A549 treated with AZD9567 at 1 μM for 4 hours (cell line): ENCODE measurements around the gene CCDC85B. TPM values are rescaled to one million over a fixed set of nuclear protein-coding genes. Genes with fewer than 3 reads are reported as not detected.

Source experiments
- total RNA-seq: library from RNA; stranded (reverse); fragments of 200-300 nt; extraction: Qiagen RNA extraction; gene quantifications from 5 replicates; pipeline ENCODE4 v1.2.3, GENCODE V29; 2022; ENCODE audit not compliant: insufficient read depth

The CCDC85B gene
- 28.3 to 53.4 TPM (median 46.1 TPM) in 5 replicates for total RNA-seq

GRCh38 chr11:65890324-65891218 is at the start of gene CCDC85B:
CCDC85B (plus strand) TSS chr11:65890673; CDS start chr11:65890784, 111 bp downstream.

GRCh38 chr11:65857853-65858680 is 32.4 kb upstream of the CCDC85B start, which contains the start of gene CFL1:
CFL1 (minus strand) TSS chr11:65858180; CDS start chr11:65858099, 81 bp downstream.

GRCh38 chr11:65860278-65861164 is 30.0 kb upstream of the CCDC85B start, which contains the start of gene MUS81:
MUS81 (plus strand) TSS chr11:65860433; CDS start chr11:65860754, 321 bp downstream.

GRCh38 chr11:65872586-65873317 is 17.7 kb upstream of the CCDC85B start, which contains the start of gene EFEMP2:
EFEMP2 (minus strand) TSS chr11:65872800; CDS start chr11:65872354, 446 bp downstream.

GRCh38 chr11:65879617-65880016 is 10.9 kb upstream of the CCDC85B start, which contains the start of gene CTSW:
CTSW (plus strand) TSS chr11:65879837; CDS start chr11:65879855, 18 bp downstream.

GRCh38 chr11:65888163-65888814 is 2.2 kb upstream of the CCDC85B start, which contains the start of gene FIBP:
FIBP (minus strand) TSS chr11:65888471; CDS start chr11:65888418, 53 bp downstream.

GRCh38 chr11:65900125-65900898 is 9.8 kb downstream of the CCDC85B start, which contains the start of gene FOSL1:
FOSL1 (minus strand) TSS chr11:65900388; CDS start chr11:65900339, 49 bp downstream.

GRCh38 chr11:65918211-65919140 is 28.0 kb downstream of the CCDC85B start, which contains the start of gene C11orf68:
C11orf68 (minus strand) TSS chr11:65919062; CDS start chr11:65919031, 31 bp downstream.

GRCh38 chr11:65919141-65919572 is 28.7 kb downstream of the CCDC85B start, which contains the start of gene DRAP1:
DRAP1 (plus strand) TSS chr11:65919426; CDS start chr11:65919502, 76 bp downstream.

Other genes starting within 250 kb of the CCDC85B start
- gene RELA, start 227.8 kb upstream of the CCDC85B start, total RNA-seq, result 52.1 to 79.3 TPM (median 74.8 TPM) in 5 replicates
- gene KAT5, start 178.4 kb upstream of the CCDC85B start, total RNA-seq, result 31.3 to 46.9 TPM (median 45.7 TPM) in 5 replicates
- gene RNASEH2C, start 169.9 kb upstream of the CCDC85B start, total RNA-seq, result 26.8 to 55.4 TPM (median 52.8 TPM) in 5 replicates
- 6.6 to 12.9 TPM (median 11.5 TPM) in 5 replicates for gene AP5B1, start 109.7 kb upstream of the CCDC85B start, total RNA-seq
- gene OVOL1, start 103.6 kb upstream of the CCDC85B start, total RNA-seq, result 0.05 to 0.09 TPM (median 0.09 TPM) in 4 of 5 replicates, not detected in the other
- 0.08 to 0.10 TPM (median 0.10 TPM) in 3 of 5 replicates, not detected in the others for gene SNX32, start 56.7 kb upstream of the CCDC85B start, total RNA-seq
- gene CFL1, start 32.5 kb upstream of the CCDC85B start, total RNA-seq, result 2,195 to 2,429 TPM (median 2,317 TPM) in 5 replicates
- 18.2 to 33.2 TPM (median 29.7 TPM) in 5 replicates for gene MUS81, start 30.2 kb upstream of the CCDC85B start, total RNA-seq
- gene EFEMP2, start 17.9 kb upstream of the CCDC85B start, total RNA-seq, result 0.54 to 1.7 TPM (median 1.3 TPM) in 4 of 5 replicates, not detected in the other
- gene CTSW, start 10.8 kb upstream of the CCDC85B start, total RNA-seq, result 0.09 TPM in 3 of 5 replicates, not detected in the others
- 84.8 to 112 TPM (median 86.9 TPM) in 5 replicates for gene FIBP, start 2.2 kb upstream of the CCDC85B start, total RNA-seq
- 119 to 205 TPM (median 139 TPM) in 5 replicates for gene FOSL1, start 9.7 kb downstream of the CCDC85B start, total RNA-seq
- 34.9 to 51.5 TPM (median 45.0 TPM) in 5 replicates for gene C11orf68, start 28.4 kb downstream of the CCDC85B start, total RNA-seq
- gene DRAP1, start 28.8 kb downstream of the CCDC85B start, total RNA-seq, result 129 to 249 TPM (median 206 TPM) in 5 replicates
- 0.25 TPM in 1 of 5 replicates, not detected in the others for gene TSGA10IP, start 54.8 kb downstream of the CCDC85B start, total RNA-seq
- 45.1 to 62.7 TPM (median 60.4 TPM) in 5 replicates for gene SART1, start 71.1 kb downstream of the CCDC85B start, total RNA-seq
- gene EIF1AD, start 111.5 kb downstream of the CCDC85B start, total RNA-seq, result 38.4 to 48.6 TPM (median 42.4 TPM) in 5 replicates
- 271 to 480 TPM (median 473 TPM) in 5 replicates for gene BANF1, start 111.8 kb downstream of the CCDC85B start, total RNA-seq
- not detected in 5 replicates for gene CST6, start 121.3 kb downstream of the CCDC85B start, total RNA-seq
- gene CATSPER1, start 135.8 kb downstream of the CCDC85B start, total RNA-seq, result 0.71 to 1.2 TPM (median 1.1 TPM) in 4 of 5 replicates, not detected in the other
- not detected in 5 replicates for gene GAL3ST3, start 158.5 kb downstream of the CCDC85B start, total RNA-seq
- gene SF3B2, start 161.7 kb downstream of the CCDC85B start, total RNA-seq, result 161 to 190 TPM (median 171 TPM) in 5 replicates
- gene PACS1, start 179.6 kb downstream of the CCDC85B start, total RNA-seq, result 61.1 to 87.1 TPM (median 78.1 TPM) in 5 replicates